Stimulated activated effector memory CD8-positive, alpha-beta T cell treated with anti-CD3 and anti-CD28 coated beads, Interleukin-12 subunit alpha, Interleukin-12 subunit beta, amount 100 ng/mL, for 72 hours (primary cell): Measurements from ENCODE around the gene CAMSAP1.
"Not testable (repeated sequence)": the region's sequence is repeated elsewhere in the genome, so short reads cannot be mapped to it uniquely, and the experiment has no call there.

ENCODE experiments used
- ATAC-seq: fragments of 150-1000 bp; cut with Tn5 transposase; 2 replicates; pipeline ENCODE4 v1.10.0; 2021
- DNase-seq, 2 donors: peaks; one replicate each; pipeline ENCODE4 v3.0.0; 2021 to 2022; ENCODE audit warnings: low spot score in 2 of 2
- H3K27ac Mint-ChIP-seq: one replicate; pipeline ENCODE4 v1.8.0; 2022; ENCODE audit warnings: mild to moderate bottlenecking, mixed read lengths
- H3K36me3 Mint-ChIP-seq: one replicate; pipeline ENCODE4 v1.8.0; 2022; ENCODE audit warnings: mild to moderate bottlenecking, mixed read lengths
- H3K4me1 Mint-ChIP-seq: one replicate; pipeline ENCODE4 v1.8.0; 2022; ENCODE audit warnings: mixed read lengths
- H3K4me3 Mint-ChIP-seq: one replicate; pipeline ENCODE4 v1.8.0; 2022; ENCODE audit warnings: mild to moderate bottlenecking, mixed read lengths
- H3K9me3 Mint-ChIP-seq: one replicate; pipeline ENCODE4 v1.8.0; 2022; ENCODE audit warnings: mixed read lengths

The CAMSAP1 gene

GRCh38 chr9:135945969-135946368 is 38.6 kb upstream of the CAMSAP1 start:
- Mint-ChIP-seq H3K36me3 (peaks cover 81% of the 10 kb centered on the region), H3K9me3 (no peaks in the 10 kb centered on the region), H3K4me1 (peaks cover 13% of the 10 kb centered on the region), H3K4me3 (no peak overlapping the region), H3K27ac (no peak overlapping the region)
- no peak for DNase-seq
- no peak for ATAC-seq

- H3K4me3 Mint-ChIP-seq = no peak overlapping the region
- H3K27ac Mint-ChIP-seq = no peak overlapping the region
- DNase-seq = no peak
- peaks cover 91% of the 10 kb centered on the region for H3K36me3 Mint-ChIP-seq
- peaks cover 15% of the 10 kb centered on the region for H3K4me1 Mint-ChIP-seq
- no peaks in the 10 kb centered on the region for H3K9me3 Mint-ChIP-seq
- ATAC-seq = no peak
These were observed 37.3 kb upstream of the CAMSAP1 start for GRCh38 chr9:135944444-135945252.

GRCh38 chr9:135943604-135944003 is 36.3 kb upstream of the CAMSAP1 start:
- not testable (repeated sequence) for DNase-seq, ATAC-seq, H3K27ac Mint-ChIP-seq, H3K4me3 Mint-ChIP-seq, H3K9me3 Mint-ChIP-seq
- Mint-ChIP-seq H3K4me1 (peaks cover 16% of the 10 kb centered on the region), H3K36me3 (peaks cover 93% of the 10 kb centered on the region)

DNA sequence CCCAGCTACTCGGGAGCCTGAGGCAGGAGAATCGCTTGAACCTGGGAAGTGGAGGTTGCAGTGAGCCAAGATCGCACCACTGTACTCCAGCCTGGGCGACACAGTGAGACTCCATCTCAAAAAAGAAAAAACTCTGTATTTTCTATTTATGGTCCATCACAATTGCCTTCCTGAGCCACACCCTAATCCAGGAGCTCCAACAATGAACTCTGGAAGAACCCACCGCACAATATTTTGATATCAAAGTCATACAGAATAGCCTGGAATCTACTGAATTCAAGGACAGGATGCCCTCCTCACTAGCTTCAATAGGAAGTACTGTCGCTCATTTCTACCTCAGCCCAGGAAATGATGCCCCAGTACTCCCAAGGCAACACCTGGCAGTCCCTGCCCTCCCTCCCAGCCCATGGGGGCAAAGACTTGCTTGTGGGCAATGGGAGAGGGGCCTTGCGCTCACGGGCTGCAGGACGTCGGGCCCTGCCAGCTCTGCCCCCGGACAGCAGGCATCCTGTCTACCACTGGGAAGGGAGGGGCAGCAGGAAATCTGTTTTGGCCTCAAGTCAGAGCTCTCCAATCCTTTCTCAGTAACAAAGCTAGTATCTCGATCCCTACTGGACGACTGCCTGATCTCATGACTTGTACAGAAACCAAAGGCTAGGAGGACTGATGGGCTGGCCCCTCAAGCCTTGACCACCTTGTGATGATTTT is 34.1 kb upstream of the CAMSAP1 start:
- no peak for ATAC-seq
- Mint-ChIP-seq H3K9me3 (no peaks in the 10 kb centered on the region), H3K4me1 (peaks cover 14% of the 10 kb centered on the region), H3K27ac (no peak overlapping the region), H3K36me3 (peaks cover 94% of the 10 kb centered on the region), H3K4me3 (no peak overlapping the region)
- DNase-seq = no peak

DNA sequence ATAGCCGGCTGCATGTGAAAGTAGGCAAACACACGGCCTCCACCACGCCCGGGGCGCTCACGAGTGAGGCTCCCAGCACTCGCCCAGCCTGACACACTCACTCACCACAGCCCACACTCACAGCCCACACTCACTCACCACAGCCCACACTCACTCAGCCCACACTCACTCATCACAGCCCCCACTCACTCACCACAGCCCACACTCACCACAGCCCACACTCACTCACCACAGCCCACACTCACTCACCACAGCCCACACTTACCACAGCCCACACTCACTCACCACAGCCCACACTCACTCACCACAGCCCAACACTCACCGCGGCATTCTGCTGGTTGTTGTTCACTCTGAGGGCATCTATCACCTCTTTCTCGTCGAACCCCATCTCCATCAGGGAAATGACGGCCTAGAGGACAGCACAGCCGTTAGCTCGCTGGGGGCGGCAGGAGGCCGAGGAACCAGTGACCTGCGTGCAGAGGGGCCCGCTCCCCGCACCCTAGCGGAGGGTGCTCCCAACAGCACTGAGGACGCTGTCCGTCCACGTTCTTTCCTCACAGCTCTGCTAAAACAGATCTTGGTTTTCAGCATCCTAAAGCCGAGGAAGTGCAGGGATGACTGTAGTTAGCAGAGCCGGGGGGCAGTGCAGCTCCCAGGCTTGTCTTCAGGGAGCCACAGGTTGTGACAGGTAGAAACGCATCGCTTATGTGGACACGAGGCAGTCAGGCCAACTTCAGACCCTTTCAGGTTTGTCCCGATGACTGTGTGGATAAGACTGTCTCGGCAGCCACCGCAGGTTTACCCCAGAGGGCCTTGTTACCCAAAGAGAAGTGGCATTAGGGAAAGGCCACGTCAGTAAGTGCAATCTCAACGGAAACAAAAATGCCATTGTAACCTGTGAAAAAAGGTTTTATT is 32.3 kb upstream of the CAMSAP1 start:
- peaks cover 93% of the 10 kb centered on the region for H3K36me3 Mint-ChIP-seq
- peak overlapping the region; percentile 33 for H3K4me3 Mint-ChIP-seq
- DNase-seq (peak; percentile 66 to 85), ATAC-seq (peak; percentile 95)
- H3K4me1 Mint-ChIP-seq = peaks cover 14% of the 10 kb centered on the region
- H3K27ac Mint-ChIP-seq = peak overlapping the region; percentile 98
- no peaks in the 10 kb centered on the region for H3K9me3 Mint-ChIP-seq

DNA sequence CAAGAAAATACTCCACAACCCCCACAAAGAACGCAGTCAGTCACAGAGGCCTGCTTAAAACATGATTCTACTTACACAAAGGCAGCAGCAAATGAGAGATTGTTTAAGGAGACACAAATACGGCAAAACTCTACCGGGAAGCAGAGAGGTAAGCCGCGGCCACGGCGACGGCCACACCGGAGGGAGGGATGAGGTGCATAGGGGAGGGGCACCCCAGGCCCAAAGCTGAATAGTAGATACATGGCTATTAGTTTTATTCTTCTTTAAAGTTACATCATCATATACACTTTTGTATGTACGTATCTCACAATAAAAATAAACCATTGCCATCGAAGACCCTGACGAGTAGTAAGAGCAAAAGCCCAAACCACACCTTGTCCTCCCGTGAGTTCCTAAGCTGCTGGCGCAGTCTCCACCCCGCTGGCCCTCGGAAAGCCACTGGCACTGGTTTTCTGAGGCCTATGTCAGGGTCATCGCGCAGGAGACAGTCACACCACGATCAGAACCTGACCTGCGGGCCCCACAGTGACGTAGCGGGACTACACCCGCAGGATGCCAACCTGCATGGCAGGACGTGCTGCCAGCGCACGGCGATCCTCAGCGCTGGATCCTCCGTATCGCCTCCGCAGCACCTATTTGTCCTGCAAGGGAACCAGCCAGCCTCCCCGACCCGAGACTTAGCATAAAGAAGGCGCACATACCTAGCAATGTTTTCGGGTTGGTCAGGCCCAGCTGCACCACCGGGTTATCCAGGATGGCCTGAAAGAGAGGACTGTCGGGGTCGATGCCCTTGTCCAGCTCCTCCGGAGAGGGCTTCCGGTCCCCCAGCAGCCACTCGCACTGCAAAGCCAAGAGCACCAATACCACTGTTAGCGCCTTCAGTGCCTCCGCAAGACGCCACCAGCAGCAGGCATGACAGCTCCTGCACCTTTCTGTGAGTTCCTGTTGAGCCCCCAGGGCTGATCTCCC is 30.5 kb upstream of the CAMSAP1 start:
- no peak for ATAC-seq
- DNase-seq = no peak
- H3K4me1 Mint-ChIP-seq = peaks cover 14% of the 10 kb centered on the region
- H3K9me3 Mint-ChIP-seq = no peaks in the 10 kb centered on the region
- H3K36me3 Mint-ChIP-seq = peaks cover 94% of the 10 kb centered on the region
- H3K27ac Mint-ChIP-seq = no peak overlapping the region
- no peak overlapping the region for H3K4me3 Mint-ChIP-seq

GRCh38 chr9:135933114-135933513 is 25.8 kb upstream of the CAMSAP1 start:
- H3K27ac Mint-ChIP-seq = no peak overlapping the region
- peaks cover 74% of the 10 kb centered on the region for H3K36me3 Mint-ChIP-seq
- no peak overlapping the region for H3K4me3 Mint-ChIP-seq
- peaks cover 15% of the 10 kb centered on the region for H3K4me1 Mint-ChIP-seq
- DNase-seq (no peak), ATAC-seq (no peak)
- no peaks in the 10 kb centered on the region for H3K9me3 Mint-ChIP-seq

DNA sequence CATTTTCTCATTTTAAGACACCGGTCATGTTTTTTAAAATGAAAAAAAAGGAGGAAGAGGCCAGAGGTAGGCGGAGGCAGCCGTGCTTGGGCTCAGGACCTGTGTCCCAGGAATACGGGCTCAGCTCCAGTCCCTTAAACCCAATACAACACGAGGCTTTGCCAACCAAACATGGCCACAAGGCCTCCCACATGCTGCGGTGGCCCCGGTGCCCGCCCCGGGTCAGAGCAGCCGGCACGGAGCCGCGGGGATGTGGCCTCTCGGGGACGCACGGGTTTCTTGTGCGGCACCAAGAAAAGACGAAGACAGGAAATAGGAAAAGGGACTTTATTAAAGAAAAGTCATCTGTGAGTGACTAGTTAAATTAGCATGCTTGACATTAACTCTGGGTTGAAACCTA is 25.3 kb upstream of the CAMSAP1 start:
- Mint-ChIP-seq H3K36me3 (peaks cover 69% of the 10 kb centered on the region), H3K27ac (no peak overlapping the region)
- no peak for ATAC-seq

DNA sequence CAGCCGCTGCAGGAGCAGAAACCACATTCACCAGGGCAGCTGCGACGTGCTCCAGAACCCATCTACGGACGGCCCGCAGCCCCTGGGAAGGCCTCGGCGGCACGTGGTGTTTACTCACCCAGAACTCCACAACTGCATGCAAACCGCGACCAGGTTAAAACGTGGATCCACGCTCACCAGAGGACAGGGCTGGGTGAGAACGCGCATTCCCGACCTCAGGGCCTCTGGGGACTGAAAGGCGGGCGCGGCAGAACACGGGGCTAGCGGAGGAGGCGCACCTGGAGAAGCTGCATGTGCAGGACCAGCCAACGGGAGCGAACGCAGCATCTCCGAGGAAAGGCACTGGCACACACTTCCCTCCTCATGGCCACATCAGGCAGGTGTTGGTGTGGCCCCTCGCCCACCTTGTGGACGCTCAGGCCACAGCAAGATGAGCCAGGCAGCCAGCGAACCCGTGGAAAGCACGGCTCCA is 24.0 kb upstream of the CAMSAP1 start:
- DNase-seq (no peak), ATAC-seq (no peak)
- Mint-ChIP-seq H3K27ac (no peak overlapping the region), H3K9me3 (no peaks in the 10 kb centered on the region), H3K4me1 (peaks cover 32% of the 10 kb centered on the region), H3K36me3 (peaks cover 62% of the 10 kb centered on the region), H3K4me3 (no peak overlapping the region)

More for the DNA sequence above, 25.3 kb upstream of the CAMSAP1 start:
- Mint-ChIP-seq H3K4me1 (peaks cover 19% of the 10 kb centered on the region), H3K9me3 (no peaks in the 10 kb centered on the region), H3K4me3 (no peak overlapping the region)
- no peak for DNase-seq

DNA sequence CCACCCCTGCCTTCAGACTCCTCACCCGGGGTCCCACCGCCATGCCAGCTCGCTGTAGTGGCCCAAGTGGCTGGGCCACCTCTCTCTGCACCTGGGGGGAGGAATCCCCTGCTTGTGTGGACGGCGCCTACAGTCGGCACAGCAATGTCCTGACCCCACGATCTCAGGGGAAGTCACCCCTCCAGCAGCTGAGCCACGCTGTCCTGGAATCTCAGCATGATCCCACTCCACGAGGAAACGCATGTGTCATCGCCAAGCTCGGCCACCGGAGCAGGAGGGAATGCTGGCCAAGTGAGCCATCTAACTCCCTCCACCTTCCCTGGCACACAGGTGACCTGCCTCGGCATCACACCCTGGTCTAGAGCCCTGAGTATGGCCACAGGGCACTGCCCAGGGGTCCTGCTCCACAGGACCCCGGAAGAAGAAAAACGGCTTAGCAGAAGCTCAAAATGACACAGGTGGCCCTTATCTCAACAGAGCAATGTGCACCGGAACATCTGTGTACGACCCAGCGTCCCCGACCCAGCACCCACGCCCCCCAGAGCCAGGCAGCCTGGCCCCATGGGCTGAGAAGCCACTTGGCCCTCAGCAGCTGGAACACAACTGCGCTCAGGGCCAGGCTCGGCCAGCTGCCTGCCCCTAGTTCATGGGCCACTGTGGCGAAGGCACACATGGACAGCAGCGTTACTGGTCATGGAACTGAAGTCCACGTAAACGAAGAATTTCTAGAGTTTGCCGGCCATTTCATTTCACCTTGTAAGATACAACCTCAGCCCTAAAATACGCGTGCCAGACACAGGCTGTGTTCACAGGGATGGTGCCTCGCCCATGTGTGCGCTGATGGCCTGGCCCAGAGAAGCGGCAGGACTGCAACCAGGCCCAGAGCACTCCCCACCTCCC is 23.4 kb upstream of the CAMSAP1 start:
- no peak for DNase-seq
- Mint-ChIP-seq H3K27ac (no peak overlapping the region), H3K4me1 (peaks cover 38% of the 10 kb centered on the region), H3K4me3 (no peak overlapping the region), H3K9me3 (no peaks in the 10 kb centered on the region), H3K36me3 (peaks cover 59% of the 10 kb centered on the region)
- ATAC-seq = no peak

- ATAC-seq (no peak), DNase-seq (no peak)
- Mint-ChIP-seq H3K9me3 (no peaks in the 10 kb centered on the region), H3K4me3 (no peak overlapping the region), H3K27ac (no peak overlapping the region), H3K36me3 (peaks cover 61% of the 10 kb centered on the region), H3K4me1 (peaks cover 47% of the 10 kb centered on the region)
These were observed 22.5 kb upstream of the CAMSAP1 start for GRCh38 chr9:135929656-135930445.

GRCh38 chr9:135928731-135929655 is 21.6 kb upstream of the CAMSAP1 start:
- Mint-ChIP-seq H3K4me1 (peaks cover 55% of the 10 kb centered on the region), H3K4me3 (no peak overlapping the region), H3K27ac (no peak overlapping the region), H3K36me3 (peaks cover 56% of the 10 kb centered on the region), H3K9me3 (no peaks in the 10 kb centered on the region)
- ATAC-seq (no peak), DNase-seq (no peak)
